Neuronal stem cell (in vitro differentiated cells): ENCODE measurements around the gene NTN1.

Experiments used
- DNase-seq: peaks from one replicate; pipeline ENCODE4 v3.0.0-alpha.2; 2013; ENCODE audit warnings: low spot score
- H2AFZ ChIP-seq: one replicate; pipeline ENCODE4 v1.6.1; 2013; ENCODE audit warnings: mild to moderate bottlenecking, low read length, inconsistent platforms
- H2AK5ac ChIP-seq: 2 replicates; pipeline ENCODE4 v1.6.1; 2013; ENCODE audit warnings: low read depth, mild to moderate bottlenecking, inconsistent platforms, low read length, moderate library complexity, mixed read lengths
- H2BK120ac ChIP-seq: 2 replicates; pipeline ENCODE4 v1.6.1; 2013; ENCODE audit warnings: low read depth, mild to moderate bottlenecking, inconsistent platforms, low read length, moderate library complexity, mixed read lengths
- H2BK12ac ChIP-seq: one replicate; pipeline ENCODE4 v1.6.1; 2013; ENCODE audit warnings: low read length, inconsistent platforms
- H2BK15ac ChIP-seq: 2 replicates; pipeline ENCODE4 v1.6.1; 2013; ENCODE audit warnings: mild to moderate bottlenecking, low read length, inconsistent platforms, mixed read lengths
- H2BK5ac ChIP-seq: one replicate; pipeline ENCODE4 v1.6.1; 2013; ENCODE audit warnings: inconsistent platforms, mild to moderate bottlenecking, low read length, moderate library complexity
- H3K14ac ChIP-seq: one replicate; pipeline ENCODE4 v1.6.1; 2013; ENCODE audit warnings: low read length, inconsistent platforms
- H3K18ac ChIP-seq: 2 replicates; pipeline ENCODE4 v1.6.1; 2013; ENCODE audit warnings: low read length, inconsistent platforms
- H3K23ac ChIP-seq: 2 replicates; pipeline ENCODE4 v1.6.1; 2013; ENCODE audit warnings: low read depth, mild to moderate bottlenecking, mixed read lengths, low read length, inconsistent platforms; ENCODE audit not compliant: poor library complexity
- H3K27ac ChIP-seq: replicated peaks from 3 replicates; pipeline ENCODE4 v1.5.1; 2013; ENCODE audit warnings: low read length, inconsistent platforms
- H3K27me3 ChIP-seq, 3 experiments: 2 replicates each; pipeline ENCODE4 v1.6.1; 2013; ENCODE audit warnings: low read length in 3 of 3, mild to moderate bottlenecking in 2 of 3, inconsistent platforms in 1 of 3, low read depth in 1 of 3, mixed read lengths in 1 of 3, moderate library complexity in 1 of 3; ENCODE audit not compliant: control insufficient read depth in 3 of 3, insufficient read depth in 3 of 3
- H3K36me3 ChIP-seq, 2 donors: replicated peaks in 1 of 2; 2 replicates each; pipeline ENCODE4 v1.6.1; 2013; ENCODE audit warnings: low read length in 2 of 2; ENCODE audit not compliant: control insufficient read depth in 2 of 2, insufficient read depth in 2 of 2
- H3K4ac ChIP-seq: 2 replicates; pipeline ENCODE4 v1.6.1; 2013; ENCODE audit warnings: inconsistent platforms, mild to moderate bottlenecking, low read length, moderate library complexity
- H3K4me1 ChIP-seq, 2 donors: 1 replicate in 1 of 2; 2 replicates in 1 of 2; pipeline ENCODE4 v1.6.1; 2013; ENCODE audit warnings: low read length in 2 of 2, low read depth in 1 of 2; ENCODE audit not compliant: control insufficient read depth in 2 of 2, insufficient read depth in 1 of 2
- H3K4me2 ChIP-seq: one replicate; pipeline ENCODE4 v1.6.1; 2013; ENCODE audit warnings: mild to moderate bottlenecking, low read length, inconsistent platforms; ENCODE audit not compliant: insufficient read depth, poor library complexity, severe bottlenecking
- H3K4me3 ChIP-seq, 2 donors: 2 replicates each; pipeline ENCODE4 v1.5.1; 2013; ENCODE audit warnings: low read length in 2 of 2, mild to moderate bottlenecking in 2 of 2, inconsistent platforms in 1 of 2, moderate library complexity in 1 of 2
- H3K79me1 ChIP-seq: one replicate; pipeline ENCODE4 v1.6.1; 2013; ENCODE audit warnings: low read depth, mild to moderate bottlenecking, inconsistent platforms, low read length, moderate library complexity
- H3K9ac ChIP-seq: one replicate; pipeline ENCODE4 v1.6.1; 2013; ENCODE audit warnings: mild to moderate bottlenecking, low read depth, low read length, inconsistent platforms; ENCODE audit not compliant: poor library complexity
- H3K9me3 ChIP-seq, 2 donors: replicated peaks in 1 of 2; 2 replicates each; pipeline versions ENCODE3 to v1.6.1; 2013; ENCODE audit warnings: low read length in 2 of 2, mild to moderate bottlenecking in 2 of 2, inconsistent platforms in 1 of 2, low read depth in 1 of 2, mixed read lengths in 1 of 2, moderate library complexity in 1 of 2; ENCODE audit not compliant: control insufficient read depth in 2 of 2, insufficient read depth in 1 of 2
- H4K8ac ChIP-seq: one replicate; pipeline ENCODE4 v1.6.1; 2013; ENCODE audit warnings: low read depth, mild to moderate bottlenecking, inconsistent platforms, low read length, moderate library complexity
- H4K91ac ChIP-seq: one replicate; pipeline ENCODE4 v1.6.1; 2013; ENCODE audit warnings: low read length, low read depth, mild to moderate bottlenecking, inconsistent platforms; ENCODE audit not compliant: poor library complexity
- WGBS, 2 donors: extraction: QIAGEN DNeasy Blood & Tissue Kit; methylation state at CpG; one replicate each; pipeline ENCODE4 v1.1.7; 2013; ENCODE audit warnings: missing lambda C conversion rate in 2 of 2, mixed read lengths in 1 of 2; ENCODE audit not compliant: insufficient read length in 2 of 2, insufficient replicate concordance in 1 of 2; ENCODE audit errors: extremely low coverage in 2 of 2; 5-methylcytosine and 5-hydroxymethylcytosine counted together

The NTN1 gene

DNA sequence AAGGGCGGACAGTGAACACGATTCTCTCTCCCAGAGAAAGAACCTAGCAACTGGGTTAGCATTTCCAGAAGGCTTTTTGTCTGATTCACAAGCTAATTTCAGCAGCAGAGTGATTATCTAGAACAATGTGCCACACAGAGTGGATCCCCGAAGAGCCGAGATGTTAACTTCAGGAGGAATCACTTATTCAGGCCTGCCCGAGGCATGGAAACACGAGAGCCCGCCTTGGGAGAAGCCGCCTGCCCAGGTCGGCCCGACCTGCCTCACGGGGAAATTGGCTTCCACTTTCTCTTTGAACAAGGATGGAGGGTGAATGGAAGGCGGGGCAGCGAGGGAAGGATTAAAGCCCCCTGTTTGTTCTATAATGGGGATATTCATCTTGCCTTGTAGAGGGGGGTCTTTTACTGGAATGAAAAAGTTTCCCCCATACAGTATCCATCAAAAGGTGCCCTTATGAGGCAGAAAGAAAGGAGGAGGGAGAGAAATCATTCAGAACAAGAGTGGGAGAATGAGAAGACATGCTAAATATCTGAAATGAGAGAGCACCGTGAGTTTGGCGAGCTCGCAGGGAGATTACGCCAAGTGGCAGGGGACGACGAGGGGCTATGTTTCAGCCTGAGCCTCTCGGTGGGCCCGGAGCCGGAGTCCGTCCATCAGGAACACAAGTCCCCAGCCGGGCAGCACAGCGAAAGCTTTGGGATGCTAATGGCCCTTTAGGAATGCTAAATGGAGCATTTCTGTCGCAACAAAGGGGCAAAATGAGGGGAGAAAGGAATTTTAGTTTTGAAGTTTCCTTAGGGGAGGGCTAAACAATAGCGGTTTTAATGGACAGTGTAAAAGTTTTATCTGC, 33.0 kb downstream of the NTN1 start:
- peak overlapping the region; percentile 65 for H3K18ac ChIP-seq
- no peak overlapping the region for H3K9ac ChIP-seq
- peaks cover 0 to 29% of the 10 kb centered on the region in 2 donors for H3K4me1 ChIP-seq
- H2BK5ac ChIP-seq = no peak overlapping the region
- peak overlapping the region; percentile 61 for H2AFZ ChIP-seq
- no peak overlapping the region for H3K23ac ChIP-seq
- peaks cover 0 to 14% (median 2%) of the 10 kb centered on the region in 3 experiments for H3K27me3 ChIP-seq
- no CpG with 5 or more reads among the region's 27 CpGs for WGBS, 2 donors
- H2BK12ac ChIP-seq = no peak overlapping the region
- H3K27ac ChIP-seq = peak overlapping the region; percentile 6
- H2AK5ac ChIP-seq = no peak overlapping the region
- peak; percentile 18 for DNase-seq
- no peak overlapping the region for H3K14ac ChIP-seq
- H2BK15ac ChIP-seq = no peak overlapping the region
- H3K36me3 ChIP-seq = no peaks in the 10 kb centered on the region
- no peak overlapping the region for H2BK120ac ChIP-seq
- H3K4me2 ChIP-seq = peak overlapping the region; percentile 36
- H3K79me1 ChIP-seq = no peaks in the 10 kb centered on the region
- H4K91ac ChIP-seq = no peak overlapping the region
- H3K9me3 ChIP-seq = peaks cover 0 to 7% of the 10 kb centered on the region in 2 donors
- no peak overlapping the region for H4K8ac ChIP-seq
- no peak overlapping the region for H3K4me3 ChIP-seq
- H3K4ac ChIP-seq = no peak overlapping the region

DNA sequence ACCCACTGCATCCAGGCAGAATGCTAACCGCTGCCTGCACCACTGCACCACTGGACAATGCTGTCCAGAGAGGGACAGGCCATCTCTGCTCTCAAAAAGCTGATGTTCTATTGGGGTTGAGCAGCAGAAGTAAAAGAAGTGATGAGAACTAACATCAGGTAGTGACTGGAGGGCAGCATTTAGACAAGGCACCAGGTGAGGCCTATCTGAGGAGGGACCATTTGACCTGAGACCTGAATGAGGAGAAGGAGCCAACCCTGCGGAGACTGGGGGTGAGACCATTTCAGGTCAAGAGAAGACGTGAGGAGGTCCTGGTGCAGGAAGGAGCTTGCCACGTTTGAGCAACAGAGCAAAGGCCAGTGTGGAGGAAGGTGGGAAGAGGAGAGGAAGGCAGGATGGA, 34.0 kb downstream of the NTN1 start:
- H4K91ac ChIP-seq = no peak overlapping the region
- peaks cover 0 to 29% of the 10 kb centered on the region in 2 donors for H3K4me1 ChIP-seq
- no peak overlapping the region for H2BK5ac ChIP-seq
- H4K8ac ChIP-seq = no peak overlapping the region
- no peak overlapping the region for H2AFZ ChIP-seq
- H2BK120ac ChIP-seq = no peak overlapping the region
- H3K9ac ChIP-seq = no peak overlapping the region
- no peak overlapping the region for H3K18ac ChIP-seq
- H3K23ac ChIP-seq = no peak overlapping the region
- DNase-seq = no peak
- no peak overlapping the region for H3K27ac ChIP-seq
- no peak overlapping the region for H3K4ac ChIP-seq
- H2AK5ac ChIP-seq = no peak overlapping the region
- no peak overlapping the region for H3K4me2 ChIP-seq
- H3K27me3 ChIP-seq = peaks cover 0 to 14% (median 2%) of the 10 kb centered on the region in 3 experiments
- no peak overlapping the region for H2BK12ac ChIP-seq
- no peaks in the 10 kb centered on the region for H3K36me3 ChIP-seq
- no peak overlapping the region for H2BK15ac ChIP-seq
- no peaks in the 10 kb centered on the region for H3K79me1 ChIP-seq
- H3K9me3 ChIP-seq = peaks cover 0 to 7% of the 10 kb centered on the region in 2 donors
- no peak overlapping the region for H3K4me3 ChIP-seq
- no CpG with 5 or more reads among the region's 4 CpGs for WGBS, 2 donors
- no peak overlapping the region for H3K14ac ChIP-seq

- Histone ChIP-seq H3K36me3 (no peaks in the 10 kb centered on the region), H3K27me3 (peaks cover 0 to 14% (median 2%) of the 10 kb centered on the region in 3 experiments), H3K9me3 (peaks cover 0 to 7% of the 10 kb centered on the region in 2 donors), H3K9ac (peak overlapping the region; percentile 9), H3K18ac (peak overlapping the region; percentile 78), H3K4me2 (no peak overlapping the region), H2BK5ac (no peak overlapping the region), H2BK12ac (peak overlapping the region; percentile 8), H3K79me1 (no peaks in the 10 kb centered on the region), H4K91ac (no peak overlapping the region), H2AFZ (no peak overlapping the region), H3K4ac (no peak overlapping the region), H2BK15ac (peak overlapping the region; percentile 18), H3K4me1 (peaks cover 0 to 22% of the 10 kb centered on the region in 2 donors), H4K8ac (no peak overlapping the region), H2BK120ac (no peak overlapping the region), H3K27ac (no peak overlapping the region), H2AK5ac (peak overlapping the region; percentile 20), H3K4me3 (no peak overlapping the region), H3K14ac (no peak overlapping the region), H3K23ac (no peak overlapping the region)
- no CpG with 5 or more reads among the region's 12 CpGs for WGBS, 2 donors
- DNase-seq = no peak
These were observed 35.3 kb downstream of the NTN1 start for GRCh38 chr17:9056566-9056965.

- Histone ChIP-seq H3K4me1 (peaks cover 0 to 22% of the 10 kb centered on the region in 2 donors), H3K14ac (no peak overlapping the region), H3K36me3 (no peaks in the 10 kb centered on the region), H3K27ac (no peak overlapping the region), H2BK120ac (no peak overlapping the region), H2BK5ac (no peak overlapping the region), H3K27me3 (peaks cover 0 to 14% (median 2%) of the 10 kb centered on the region in 3 experiments), H4K8ac (no peak overlapping the region), H3K23ac (no peak overlapping the region), H2BK15ac (no peak overlapping the region), H3K79me1 (no peaks in the 10 kb centered on the region), H2AK5ac (no peak overlapping the region), H3K4me2 (no peak overlapping the region), H3K9me3 (peaks cover 0 to 7% of the 10 kb centered on the region in 2 donors), H2BK12ac (no peak overlapping the region), H3K18ac (no peak overlapping the region), H2AFZ (no peak overlapping the region), H4K91ac (no peak overlapping the region), H3K9ac (no peak overlapping the region), H3K4me3 (no peak overlapping the region), H3K4ac (no peak overlapping the region)
- no peak for DNase-seq
- WGBS, 2 donors = no CpG with 5 or more reads among the region's 7 CpGs
These were observed 36.0 kb downstream of the NTN1 start for GRCh38 chr17:9057310-9057709.
